Measurements from ENCODE around the gene COA6.

Gene COA6

DNA sequence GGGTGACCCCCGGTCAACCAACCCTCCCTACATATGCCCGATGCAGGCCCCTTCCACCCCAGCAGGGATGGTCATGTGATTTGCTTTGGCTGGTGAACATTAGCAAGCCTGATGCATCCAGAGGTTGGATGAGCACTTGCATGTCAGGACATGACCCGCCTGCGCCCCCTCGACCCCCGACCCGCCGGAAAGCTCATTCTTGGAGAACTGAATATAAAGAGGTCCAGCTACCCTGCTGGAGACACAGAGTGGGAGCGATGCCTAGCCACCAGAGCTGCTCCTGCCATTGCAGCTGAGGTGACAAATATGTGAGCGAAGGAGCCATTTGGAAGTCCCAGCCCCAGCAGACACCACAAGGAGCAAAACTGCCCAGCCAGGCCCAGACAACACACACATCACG lies 39.6 kb downstream of the COA6 start:
- Histone ChIP-seq H3K9ac (ENCODE audit: low read depth, low read length, poor library complexity) (no peak overlapping the region), H3K9me3 (replicated peaks in 1 of 2; ENCODE audit: control insufficient read depth in 2 of 2, insufficient read depth in 1 of 2, low read depth in 1 of 2, low read length in 2 of 2) (no peaks in the 10 kb centered on the region), H3K18ac (ENCODE audit: low read length) (no peak overlapping the region), H3K79me1 (ENCODE audit: low read depth, low read length) (no peaks in the 10 kb centered on the region), H3K14ac (ENCODE audit: low read length) (no peak overlapping the region), H2BK12ac (ENCODE audit: low read length) (no peak overlapping the region), H3K27ac (replicated peaks; ENCODE audit: low read length) (no peak overlapping the region), H4K91ac (ENCODE audit: low read depth, low read length, poor library complexity) (no peak overlapping the region), H3K27me3 (ENCODE audit: control insufficient read depth in 3 of 3, insufficient read depth in 3 of 3, low read depth in 1 of 3, low read length in 3 of 3) (no peaks in the 10 kb centered on the region), H2AK5ac (ENCODE audit: low read depth, low read length) (no peak overlapping the region), H3K36me3 (replicated peaks in 1 of 2; ENCODE audit: control insufficient read depth in 2 of 2, insufficient read depth in 2 of 2, low read length in 2 of 2) (peaks cover 3 to 77% of the 10 kb centered on the region in 2 donors), H3K4me2 (ENCODE audit: insufficient read depth, low read length, poor library complexity, severe bottlenecking) (no peak overlapping the region), H3K4me3 (ENCODE audit: low read length in 2 of 2) (no peak overlapping the region), H3K4me1 (ENCODE audit: control insufficient read depth in 2 of 2, insufficient read depth in 1 of 2, low read depth in 1 of 2, low read length in 2 of 2) (peaks cover 0 to 5% of the 10 kb centered on the region in 2 donors), H3K4ac (ENCODE audit: low read length) (no peak overlapping the region), H4K8ac (ENCODE audit: low read depth, low read length) (no peak overlapping the region), H2BK5ac (ENCODE audit: low read length) (no peak overlapping the region), H2AFZ (ENCODE audit: low read length) (no peak overlapping the region), H2BK120ac (ENCODE audit: low read depth, low read length) (no peak overlapping the region), H2BK15ac (ENCODE audit: low read length) (no peak overlapping the region), H3K23ac (ENCODE audit: low read depth, low read length, poor library complexity) (no peak overlapping the region)
- DNase-seq (ENCODE audit: low spot score) = no peak
- no CpG with 5 or more reads among the region's 11 CpGs for WGBS, 2 donors (ENCODE audit: extremely low coverage in 2 of 2, insufficient read length in 2 of 2, insufficient replicate concordance in 1 of 2)

DNA sequence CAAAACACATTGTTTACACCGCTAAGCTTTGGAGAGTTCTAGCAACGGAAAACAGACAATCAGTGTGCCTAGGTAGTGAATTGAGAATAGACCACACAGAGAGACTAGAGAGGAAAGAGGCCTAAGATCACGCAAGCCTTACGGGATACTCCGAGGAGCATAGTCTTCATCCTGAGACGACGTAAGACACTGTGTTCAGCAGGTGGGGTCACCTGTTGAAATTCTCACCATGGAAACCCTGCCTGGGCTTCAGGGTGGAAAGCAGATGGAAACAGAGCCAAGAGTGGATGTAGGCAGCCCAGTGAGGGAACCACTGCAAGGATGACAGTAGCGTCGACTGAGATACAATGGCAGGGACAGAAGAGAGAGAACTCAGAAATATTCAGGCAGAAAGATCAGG lies 40.2 kb downstream of the COA6 start:
- Histone ChIP-seq H3K14ac (ENCODE audit: low read length) (no peak overlapping the region), H3K4me3 (ENCODE audit: low read length in 2 of 2) (no peak overlapping the region), H2BK5ac (ENCODE audit: low read length) (no peak overlapping the region), H2AFZ (ENCODE audit: low read length) (no peak overlapping the region), H3K9me3 (replicated peaks in 1 of 2; ENCODE audit: control insufficient read depth in 2 of 2, insufficient read depth in 1 of 2, low read depth in 1 of 2, low read length in 2 of 2) (no peaks in the 10 kb centered on the region), H3K9ac (ENCODE audit: low read depth, low read length, poor library complexity) (no peak overlapping the region), H3K4me2 (ENCODE audit: insufficient read depth, low read length, poor library complexity, severe bottlenecking) (no peak overlapping the region), H3K18ac (ENCODE audit: low read length) (no peak overlapping the region), H4K91ac (ENCODE audit: low read depth, low read length, poor library complexity) (no peak overlapping the region), H4K8ac (ENCODE audit: low read depth, low read length) (no peak overlapping the region), H2BK15ac (ENCODE audit: low read length) (no peak overlapping the region), H3K4ac (ENCODE audit: low read length) (no peak overlapping the region), H3K23ac (ENCODE audit: low read depth, low read length, poor library complexity) (no peak overlapping the region), H2BK12ac (ENCODE audit: low read length) (no peak overlapping the region), H3K36me3 (replicated peaks in 1 of 2; ENCODE audit: control insufficient read depth in 2 of 2, insufficient read depth in 2 of 2, low read length in 2 of 2) (peaks cover 3 to 78% of the 10 kb centered on the region in 2 donors), H2BK120ac (ENCODE audit: low read depth, low read length) (no peak overlapping the region), H2AK5ac (ENCODE audit: low read depth, low read length) (no peak overlapping the region), H3K27me3 (ENCODE audit: control insufficient read depth in 3 of 3, insufficient read depth in 3 of 3, low read depth in 1 of 3, low read length in 3 of 3) (no peaks in the 10 kb centered on the region), H3K4me1 (ENCODE audit: control insufficient read depth in 2 of 2, insufficient read depth in 1 of 2, low read depth in 1 of 2, low read length in 2 of 2) (peaks cover 0 to 5% of the 10 kb centered on the region in 2 donors), H3K79me1 (ENCODE audit: low read depth, low read length) (no peaks in the 10 kb centered on the region), H3K27ac (replicated peaks; ENCODE audit: low read length) (no peak overlapping the region)
- no peak for DNase-seq (ENCODE audit: low spot score)
- no CpG with 5 or more reads among the region's 9 CpGs for WGBS, 2 donors (ENCODE audit: extremely low coverage in 2 of 2, insufficient read length in 2 of 2, insufficient replicate concordance in 1 of 2)

DNA sequence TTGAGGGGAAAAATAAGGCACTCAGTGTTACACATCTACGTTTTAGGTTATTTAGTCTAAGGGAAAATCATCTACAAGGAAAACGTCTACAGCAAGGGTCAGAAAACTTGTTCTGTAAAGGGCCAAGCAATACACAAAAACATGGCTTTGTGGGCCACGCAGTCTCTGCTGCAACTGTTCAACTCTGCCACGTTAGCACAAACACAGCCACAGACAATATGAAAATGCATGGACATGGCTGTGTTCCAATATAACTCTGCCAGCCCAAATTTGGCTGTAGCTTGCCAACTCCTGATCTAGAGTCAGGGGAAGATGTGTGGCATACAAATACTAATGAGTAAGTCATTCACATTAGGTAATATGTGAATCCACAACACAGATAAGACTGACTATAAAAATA lies 40.7 kb downstream of the COA6 start:
- no peak overlapping the region for H2BK120ac ChIP-seq (ENCODE audit: low read depth, low read length)
- no peak overlapping the region for H3K18ac ChIP-seq (ENCODE audit: low read length)
- no peaks in the 10 kb centered on the region for H3K79me1 ChIP-seq (ENCODE audit: low read depth, low read length)
- no peak for DNase-seq (ENCODE audit: low spot score)
- H3K23ac ChIP-seq (ENCODE audit: low read depth, low read length, poor library complexity) = no peak overlapping the region
- H3K4me1 ChIP-seq (ENCODE audit: control insufficient read depth in 2 of 2, insufficient read depth in 1 of 2, low read depth in 1 of 2, low read length in 2 of 2) = peaks cover 0 to 5% of the 10 kb centered on the region in 2 donors
- H2BK15ac ChIP-seq (ENCODE audit: low read length) = no peak overlapping the region
- no peak overlapping the region for H3K14ac ChIP-seq (ENCODE audit: low read length)
- no CpG with 5 or more reads among the region's 4 CpGs for WGBS, 2 donors (ENCODE audit: extremely low coverage in 2 of 2, insufficient read length in 2 of 2, insufficient replicate concordance in 1 of 2)
- H3K27me3 ChIP-seq (ENCODE audit: control insufficient read depth in 3 of 3, insufficient read depth in 3 of 3, low read depth in 1 of 3, low read length in 3 of 3) = no peaks in the 10 kb centered on the region
- no peak overlapping the region for H2BK12ac ChIP-seq (ENCODE audit: low read length)
- no peak overlapping the region for H4K91ac ChIP-seq (ENCODE audit: low read depth, low read length, poor library complexity)
- H3K27ac ChIP-seq (replicated peaks; ENCODE audit: low read length) = no peak overlapping the region
- no peak overlapping the region for H3K4me2 ChIP-seq (ENCODE audit: insufficient read depth, low read length, poor library complexity, severe bottlenecking)
- no peak overlapping the region for H2AK5ac ChIP-seq (ENCODE audit: low read depth, low read length)
- H3K4ac ChIP-seq (ENCODE audit: low read length) = no peak overlapping the region
- no peak overlapping the region for H2BK5ac ChIP-seq (ENCODE audit: low read length)
- no peak overlapping the region for H4K8ac ChIP-seq (ENCODE audit: low read depth, low read length)
- H3K9me3 ChIP-seq (replicated peaks in 1 of 2; ENCODE audit: control insufficient read depth in 2 of 2, insufficient read depth in 1 of 2, low read depth in 1 of 2, low read length in 2 of 2) = no peaks in the 10 kb centered on the region
- no peak overlapping the region for H3K9ac ChIP-seq (ENCODE audit: low read depth, low read length, poor library complexity)
- peaks cover 3 to 75% of the 10 kb centered on the region in 2 donors for H3K36me3 ChIP-seq (replicated peaks in 1 of 2; ENCODE audit: control insufficient read depth in 2 of 2, insufficient read depth in 2 of 2, low read length in 2 of 2)
- no peak overlapping the region for H3K4me3 ChIP-seq (ENCODE audit: low read length in 2 of 2)
- H2AFZ ChIP-seq (ENCODE audit: low read length) = no peak overlapping the region

DNA sequence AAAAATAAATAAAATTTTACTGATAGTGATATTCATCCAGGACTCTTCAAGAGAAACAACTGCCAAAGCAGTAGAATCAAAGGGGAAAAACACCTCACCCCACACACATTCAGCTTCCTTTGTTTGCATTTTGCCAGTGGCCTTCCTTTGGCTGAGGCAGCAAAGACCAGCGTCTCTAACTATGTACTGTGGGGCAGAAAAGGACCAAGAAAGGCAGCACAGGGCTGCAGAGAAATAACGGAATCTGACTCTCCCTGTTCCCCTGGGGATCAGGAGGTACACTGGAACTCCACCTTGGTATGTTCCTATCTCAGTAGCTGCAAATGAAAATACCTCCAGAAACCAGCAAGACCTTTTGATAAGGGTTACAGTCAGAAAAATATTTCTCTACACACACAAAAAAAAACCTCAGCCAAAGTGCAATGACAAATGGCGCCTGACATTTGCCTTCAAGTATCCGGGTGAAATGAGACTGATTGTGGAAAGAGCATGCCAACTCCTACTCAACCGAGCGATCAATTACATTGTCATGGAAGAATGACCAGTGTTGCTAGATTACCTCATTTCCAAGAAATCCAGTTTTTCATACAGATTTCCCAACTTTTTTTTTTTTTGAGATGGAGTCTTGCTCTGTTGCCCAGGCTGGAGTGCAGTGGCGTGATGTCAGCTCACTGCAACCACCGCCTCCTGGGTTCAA lies 54.8 kb downstream of the COA6 start:
- H3K18ac ChIP-seq (ENCODE audit: low read length) = no peak overlapping the region
- no peaks in the 10 kb centered on the region for H3K79me1 ChIP-seq (ENCODE audit: low read depth, low read length)
- no peak overlapping the region for H2BK15ac ChIP-seq (ENCODE audit: low read length)
- H2AFZ ChIP-seq (ENCODE audit: low read length) = no peak overlapping the region
- H2AK5ac ChIP-seq (ENCODE audit: low read depth, low read length) = no peak overlapping the region
- no peak overlapping the region for H3K23ac ChIP-seq (ENCODE audit: low read depth, low read length, poor library complexity)
- no peak overlapping the region for H3K4me3 ChIP-seq (ENCODE audit: low read length in 2 of 2)
- no peak overlapping the region for H4K8ac ChIP-seq (ENCODE audit: low read depth, low read length)
- H3K36me3 ChIP-seq (replicated peaks in 1 of 2; ENCODE audit: control insufficient read depth in 2 of 2, insufficient read depth in 2 of 2, low read length in 2 of 2) = peaks cover 11 to 79% of the 10 kb centered on the region in 2 donors
- H3K27ac ChIP-seq (replicated peaks; ENCODE audit: low read length) = no peak overlapping the region
- no CpG with 5 or more reads among the region's 8 CpGs for WGBS, 2 donors (ENCODE audit: extremely low coverage in 2 of 2, insufficient read length in 2 of 2, insufficient replicate concordance in 1 of 2)
- H2BK12ac ChIP-seq (ENCODE audit: low read length) = no peak overlapping the region
- no peaks in the 10 kb centered on the region for H3K27me3 ChIP-seq (ENCODE audit: control insufficient read depth in 3 of 3, insufficient read depth in 3 of 3, low read depth in 1 of 3, low read length in 3 of 3)
- peaks cover 0 to 5% of the 10 kb centered on the region in 2 donors for H3K4me1 ChIP-seq (ENCODE audit: control insufficient read depth in 2 of 2, insufficient read depth in 1 of 2, low read depth in 1 of 2, low read length in 2 of 2)
- no peak overlapping the region for H3K9ac ChIP-seq (ENCODE audit: low read depth, low read length, poor library complexity)
- no peak overlapping the region for H3K4ac ChIP-seq (ENCODE audit: low read length)
- no peak overlapping the region for H3K4me2 ChIP-seq (ENCODE audit: insufficient read depth, low read length, poor library complexity, severe bottlenecking)
- H3K14ac ChIP-seq (ENCODE audit: low read length) = no peak overlapping the region
- no peaks in the 10 kb centered on the region for H3K9me3 ChIP-seq (replicated peaks in 1 of 2; ENCODE audit: control insufficient read depth in 2 of 2, insufficient read depth in 1 of 2, low read depth in 1 of 2, low read length in 2 of 2)
- H2BK5ac ChIP-seq (ENCODE audit: low read length) = no peak overlapping the region
- DNase-seq (ENCODE audit: low spot score) = no peak
- no peak overlapping the region for H4K91ac ChIP-seq (ENCODE audit: low read depth, low read length, poor library complexity)
- no peak overlapping the region for H2BK120ac ChIP-seq (ENCODE audit: low read depth, low read length)

Measured in neuronal stem cell (in vitro differentiated cells).